ENCODE data around the gene ALCAM. TPM values are rescaled to one million over a fixed set of nuclear protein-coding genes. Genes with fewer than 3 reads are reported as not detected.

ALCAM gene
- total and polyA plus RNA-seq, 2 of the 8 experiments (the other 6 are each of a cell fraction or from before 2014, with no cell fraction given), result 10.8 to 33.0 TPM

DNA sequence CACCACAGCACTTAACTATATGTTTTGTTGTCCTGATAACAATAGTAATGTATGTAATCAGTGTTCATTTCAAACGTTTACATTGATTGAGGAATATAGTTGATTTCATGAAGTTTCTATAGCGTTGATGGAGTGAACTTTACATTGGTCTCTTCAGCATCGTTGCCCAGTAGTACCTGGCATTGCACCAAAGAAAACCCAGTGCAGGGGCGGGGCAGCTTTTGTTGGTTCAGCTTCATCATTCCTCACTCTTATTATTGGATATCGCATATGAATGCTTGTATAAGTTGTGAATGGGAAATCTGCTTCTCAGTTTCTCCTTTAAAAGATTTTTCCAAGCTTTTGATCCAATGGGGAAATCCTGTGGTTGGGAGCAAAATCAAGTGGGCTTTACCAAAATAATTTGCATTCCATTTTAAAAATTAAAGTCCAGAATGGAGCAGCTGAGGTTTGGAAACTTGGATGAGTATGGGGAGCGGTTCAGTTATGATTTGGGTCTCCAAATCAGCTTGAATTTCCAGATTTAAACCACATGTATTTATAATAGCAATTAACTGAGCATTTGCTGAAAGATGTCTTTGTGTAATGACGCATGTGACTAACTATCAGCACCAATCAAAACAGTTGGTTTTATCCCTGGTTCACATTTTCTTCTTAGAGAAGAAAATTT lies 213.7 kb downstream of the ALCAM start (continued):
- TF ChIP-seq CHD7 (IDR thresholded peaks at IDR 0.05; ENCODE audit: insufficient replicate concordance, low read length), result no peak
- no peak for TF ChIP-seq RBBP5 (IDR thresholded peaks at IDR 0.05; ENCODE audit: borderline replicate concordance, low read depth, low read length)
- no peak for TF ChIP-seq JUND (IDR thresholded peaks at IDR 0.05; ENCODE audit: low read length)
- no peak for TF ChIP-seq FOSL1 (IDR thresholded peaks at IDR 0.05; ENCODE audit: insufficient read depth, low read depth, low read length)
- no peak for TF ChIP-seq BACH1 (IDR thresholded peaks at IDR 0.05; ENCODE audit: low read length)

All from H1 (cell line).